PC-3 (cell line): ENCODE results near the gene VWA8. TPM values are rescaled to one million over a fixed set of nuclear protein-coding genes. Genes with fewer than 3 reads are reported as not detected.
"Not testable (repeated sequence)": the region's sequence is repeated elsewhere in the genome, so short reads cannot be mapped to it uniquely, and the experiment has no call there.

Source experiments
- ATAC-seq: fragments of 200-7000 bp; cut with Tn5 transposase; 2 replicates; pipeline ENCODE4 v1.9.1; 2020; ENCODE audit warnings: mild to moderate bottlenecking, moderate library complexity
- BruUV-seq: library from RNA; stranded (reverse); fragments of 400-500 nt; replicated peaks from 2 replicates; lab custom pipeline; 2021; lab: Mats Ljungman, UMichigan
- CTCF ChIA-PET: fragments of 300-600 bp; sonication (Branson Sonifier 250); formaldehyde crosslinking; loops from one replicate; lab custom pipeline; 2022; ENCODE audit warnings: antibody characterized with exemption; lab: Charles Lee
- POLR2A ChIA-PET: fragments of 300-600 bp; sonication (Branson Sonifier 250); formaldehyde crosslinking; loops from one replicate; lab custom pipeline; 2022; ENCODE audit warnings: antibody characterized with exemption; ENCODE audit not compliant: unreplicated experiment; lab: Charles Lee
- DNase-seq: peaks from one replicate; pipeline ENCODE4 v3.0.0-alpha.2; 2015
- H2AFZ ChIP-seq: fragments of 300-600 bp; sonication (generic); 2 replicates; pipeline ENCODE4 v1.6.0; 2016; ENCODE audit warnings: antibody characterized with exemption, low read length
- H3F3A ChIP-seq: fragments of 300-600 bp; sonication (generic); one replicate; pipeline ENCODE4 v1.6.0; 2017; ENCODE audit warnings: antibody characterized with exemption, low read length, control low read depth, mild to moderate bottlenecking; ENCODE audit not compliant: unreplicated experiment
- H3K27ac ChIP-seq: fragments of 300-600 bp; sonication (generic); 2 replicates; pipeline ENCODE4 v1.5.1; 2016; ENCODE audit warnings: mild to moderate bottlenecking, low read length
- H3K27me3 ChIP-seq: fragments of 300-600 bp; sonication (generic); 2 replicates; pipeline ENCODE4 v1.6.1; 2016; ENCODE audit warnings: low read length, mixed read lengths
- H3K36me3 ChIP-seq: fragments of 300-600 bp; sonication (generic); 2 replicates; pipeline ENCODE4 v1.6.1; 2016; ENCODE audit warnings: low read depth, mixed run types, low read length, mixed read lengths
- H3K4me1 ChIP-seq: fragments of 300-600 bp; sonication (generic); 2 replicates; pipeline ENCODE4 v1.5.1; 2016; ENCODE audit warnings: low read length; ENCODE audit not compliant: insufficient read depth
- H3K4me2 ChIP-seq: fragments of 300-600 bp; sonication (generic); 2 replicates; pipeline ENCODE4 v1.6.0; 2016; ENCODE audit warnings: low read length
- H3K4me3 ChIP-seq: fragments of 300-600 bp; sonication (generic); 2 replicates; pipeline ENCODE4 v1.5.1; 2016; ENCODE audit warnings: mild to moderate bottlenecking, low read length, mixed read lengths
- H3K79me2 ChIP-seq: fragments of 300-600 bp; sonication (generic); 2 replicates; pipeline ENCODE4 v1.6.1; 2017; ENCODE audit warnings: low read length, mixed read lengths
- H3K9ac ChIP-seq: fragments of 300-600 bp; sonication (generic); 2 replicates; pipeline ENCODE4 v1.6.0; 2016; ENCODE audit warnings: mild to moderate bottlenecking, low read length
- H3K9me2 ChIP-seq: fragments of 300-600 bp; sonication (generic); replicated peaks from 2 replicates; pipeline ENCODE4 v1.6.1; 2016; ENCODE audit warnings: mixed run types, low read length, mixed read lengths
- H3K9me3 ChIP-seq: fragments of 300-600 bp; sonication (generic); 2 replicates; pipeline ENCODE4 v1.6.1; 2016; ENCODE audit warnings: low read length, mixed read lengths
- H4K20me1 ChIP-seq: fragments of 300-600 bp; sonication (generic); 2 replicates; pipeline ENCODE4 v1.6.1; 2016; ENCODE audit warnings: low read length, mixed read lengths
- CTCF ChIP-seq: fragments of 300-600 bp; sonication (generic); conservative IDR thresholded peaks from 2 replicates; pipeline ENCODE4 v1.5.1; 2017; ENCODE audit warnings: antibody characterized with exemption, low read depth, mild to moderate bottlenecking, low read length
- EZH2 ChIP-seq: fragments of 300-600 bp; sonication (generic); IDR thresholded peaks from one replicate; pipeline ENCODE4 v1.6.1; 2017; ENCODE audit warnings: antibody characterized with exemption, mild to moderate bottlenecking, low read length; ENCODE audit not compliant: unreplicated experiment
- EZH2phosphoT487 ChIP-seq: fragments of 300-600 bp; sonication (generic); IDR thresholded peaks from 2 replicates; pipeline ENCODE4 v1.6.1; 2018; ENCODE audit warnings: mild to moderate bottlenecking, antibody characterized with exemption, low read length, borderline replicate concordance
- intact Hi-C: fragments of 100-400 bp; cut with micrococcal nuclease; formaldehyde crosslinking; loops from 2 replicates; pipeline ENCODE4 v1.9.0; 2023
- total RNA-seq: library from RNA; depleted of rRNA; stranded (reverse); fragments of >200 nt; gene quantifications from 2 replicates; pipeline ENCODE4 v1.2.3, GENCODE V29; 2014

VWA8 gene
- total RNA-seq, 1 experiment from 2014 or later: 10.0 TPM

DNA sequence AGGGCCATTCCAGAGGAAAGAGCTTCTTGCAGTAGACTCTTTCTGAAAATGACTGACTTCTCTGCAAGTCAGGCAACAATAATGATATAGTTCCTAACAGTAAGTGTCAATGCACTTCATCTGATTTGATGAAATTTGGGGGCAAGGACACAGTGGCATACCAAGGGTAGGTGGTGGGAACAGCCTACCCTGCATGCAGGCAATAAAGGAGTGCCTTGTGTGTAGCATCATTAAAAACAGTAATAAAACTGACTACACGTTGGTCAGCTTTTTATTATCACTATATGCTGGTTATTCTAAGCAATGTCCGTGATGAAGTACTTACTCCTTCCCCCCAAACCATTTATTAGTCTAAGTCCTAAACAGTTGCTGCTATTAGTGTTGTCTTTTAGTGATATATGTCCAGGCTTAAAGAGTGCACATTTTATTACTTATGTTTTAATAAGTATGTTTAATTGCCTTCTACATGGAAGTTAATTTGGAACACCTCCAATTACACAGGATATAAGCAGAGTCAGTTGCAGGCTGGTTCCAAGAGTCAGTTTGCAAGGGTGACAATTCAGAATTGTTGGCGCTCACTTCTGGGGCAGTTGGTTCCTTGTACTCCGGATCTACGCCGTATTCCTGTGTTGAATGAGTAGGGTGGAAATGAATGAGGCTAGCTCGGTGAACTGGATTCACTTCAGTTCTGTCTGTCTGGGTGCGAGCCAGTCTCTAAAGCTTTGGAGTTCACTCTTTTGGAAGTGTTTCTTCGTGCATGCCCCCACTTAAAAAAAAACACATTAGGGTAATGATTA lies 419.6 kb downstream of the VWA8 start:
- H2AFZ ChIP-seq: no peak overlapping the region
- H3K79me2 ChIP-seq: no peaks in the 10 kb centered on the region
- intact Hi-C loops: no loop called here
- no peak overlapping the region for H3K9ac ChIP-seq
- no peak for ATAC-seq
- H3K27ac ChIP-seq: no peak overlapping the region
- H3K9me3 ChIP-seq: no peaks in the 10 kb centered on the region
- BruUV-seq: no TSS peak
- no peak overlapping the region for H3K4me2 ChIP-seq
- no peak for DNase-seq
- H3K4me3 ChIP-seq: no peak overlapping the region
- TF ChIP-seq CTCF (no peak), EZH2 (no peak), EZH2phosphoT487 (no peak)
- POLR2A ChIA-PET: no interaction called here
- no peaks in the 10 kb centered on the region for H4K20me1 ChIP-seq
- H3F3A ChIP-seq: no peaks in the 10 kb centered on the region
- peaks cover 18% of the 10 kb centered on the region for H3K4me1 ChIP-seq
- no peaks in the 10 kb centered on the region for H3K9me2 ChIP-seq
- CTCF ChIA-PET: no interaction called here
- H3K36me3 ChIP-seq: no peaks in the 10 kb centered on the region
- no peaks in the 10 kb centered on the region for H3K27me3 ChIP-seq

GRCh38 chr13:41540240-41540639 lies 420.7 kb downstream of the VWA8 start:
- ATAC-seq, BruUV-seq, intact Hi-C loops: not testable (repeated sequence)

GRCh38 chr13:41533266-41534052 lies 427.4 kb downstream of the VWA8 start:
- no peaks in the 10 kb centered on the region for H3K36me3 ChIP-seq
- H3K9me3 ChIP-seq: no peaks in the 10 kb centered on the region
- no peak overlapping the region for H3K4me3 ChIP-seq
- no peaks in the 10 kb centered on the region for H4K20me1 ChIP-seq
- H3K9ac ChIP-seq: no peak overlapping the region
- no peaks in the 10 kb centered on the region for H3F3A ChIP-seq
- H3K9me2 ChIP-seq: no peaks in the 10 kb centered on the region
- no peak overlapping the region for H3K27ac ChIP-seq
- ATAC-seq (no peak), DNase-seq (no peak)
- no peak for TF ChIP-seq EZH2phosphoT487
- no peak for TF ChIP-seq CTCF
- no peak for TF ChIP-seq EZH2
- no peak overlapping the region for H3K4me2 ChIP-seq
- H3K27me3 ChIP-seq: no peaks in the 10 kb centered on the region
- no peaks in the 10 kb centered on the region for H3K79me2 ChIP-seq
- ChIA-PET POLR2A (no interaction called here), CTCF (no interaction called here)
- BruUV-seq: no TSS peak
- H2AFZ ChIP-seq: no peak overlapping the region
- H3K4me1 ChIP-seq: no peaks in the 10 kb centered on the region
- intact Hi-C loops: no loop called here

More at GRCh38 chr13:41540240-41540639, 420.7 kb downstream of the VWA8 start:
- POLR2A ChIA-PET, H3K36me3 ChIP-seq, H3K9me3 ChIP-seq, CTCF ChIA-PET, H3K4me2 ChIP-seq, H3K4me1 ChIP-seq, H3K4me3 ChIP-seq, H4K20me1 ChIP-seq, H3K27ac ChIP-seq, H3F3A ChIP-seq, H3K27me3 ChIP-seq, H2AFZ ChIP-seq, H3K9ac ChIP-seq, H3K79me2 ChIP-seq, DNase-seq, H3K9me2 ChIP-seq: not testable (repeated sequence)
